ACC112 (cell line): ENCODE results near the gene NOL6.
A peak's percentile ranks its signal among the peaks of the same experiment; 100 is the strongest.
"Not testable (repeated sequence)": the region's sequence is repeated elsewhere in the genome, so short reads cannot be mapped to it uniquely, and the experiment has no call there.

ENCODE experiments used
- H2AFZ ChIP-seq: fragments of 200-600 bp; sonication (generic); one replicate; pipeline ENCODE4 v1.6.0; 2017; ENCODE audit warnings: antibody characterized with exemption, low read length; ENCODE audit not compliant: unreplicated experiment
- H3K27ac ChIP-seq: fragments of 200-600 bp; sonication (generic); 2 replicates; pipeline ENCODE4 v1.5.1; 2014; ENCODE audit warnings: low read depth, mild to moderate bottlenecking, antibody characterized with exemption, low read length, moderate library complexity
- H3K27me3 ChIP-seq: fragments of 200-600 bp; sonication (generic); 2 replicates; pipeline ENCODE4 v1.6.1; 2014; ENCODE audit warnings: mild to moderate bottlenecking, antibody characterized with exemption, low read length, moderate library complexity, mixed read lengths; ENCODE audit not compliant: insufficient read depth
- H3K36me3 ChIP-seq: fragments of 200-600 bp; sonication (generic); 2 replicates; pipeline ENCODE4 v1.6.1; 2016; ENCODE audit warnings: mild to moderate bottlenecking, antibody characterized with exemption, low read length, moderate library complexity, mixed read lengths; ENCODE audit not compliant: insufficient read depth
- H3K4me1 ChIP-seq: fragments of 200-600 bp; sonication (generic); one replicate; pipeline ENCODE4 v1.6.1; 2016; ENCODE audit warnings: low read length, mixed read lengths; ENCODE audit not compliant: insufficient read depth, unreplicated experiment, control insufficient read depth
- H3K4me3 ChIP-seq: fragments of 200-600 bp; sonication (generic); 2 replicates; pipeline ENCODE4 v1.5.1; 2014; ENCODE audit warnings: mild to moderate bottlenecking, low read depth, low read length
- H3K79me2 ChIP-seq: fragments of 200-600 bp; sonication (generic); one replicate; pipeline ENCODE4 v1.6.0; 2016; ENCODE audit warnings: low read length; ENCODE audit not compliant: control insufficient read depth, unreplicated experiment, insufficient read depth

NOL6 gene

GRCh38 chr9:33430942-33431341 lies 42.8 kb downstream of the NOL6 start:
- H3K36me3 ChIP-seq = no peaks in the 10 kb centered on the region
- H3K27me3 ChIP-seq = peaks cover 13% of the 10 kb centered on the region; the same call in 1 of the 2 replicates
- no peak overlapping the region for H2AFZ ChIP-seq
- no peak overlapping the region for H3K4me3 ChIP-seq
- H3K79me2 ChIP-seq = no peaks in the 10 kb centered on the region
- H3K27ac ChIP-seq = no peak overlapping the region
- peaks cover 10% of the 10 kb centered on the region for H3K4me1 ChIP-seq

GRCh38 chr9:33429256-33429985 lies 44.3 kb downstream of the NOL6 start:
- H3K27me3 ChIP-seq = no peaks in the 10 kb centered on the region
- no peak overlapping the region for H3K4me3 ChIP-seq
- H3K4me1 ChIP-seq = peaks cover 10% of the 10 kb centered on the region
- no peak overlapping the region for H2AFZ ChIP-seq
- H3K36me3 ChIP-seq = no peaks in the 10 kb centered on the region
- no peaks in the 10 kb centered on the region for H3K79me2 ChIP-seq
- H3K27ac ChIP-seq = peak overlapping the region; percentile 55

GRCh38 chr9:33426843-33427293 lies 46.9 kb downstream of the NOL6 start:
- H3K4me1 ChIP-seq = peaks cover 10% of the 10 kb centered on the region
- H3K79me2 ChIP-seq = no peaks in the 10 kb centered on the region
- H2AFZ ChIP-seq = no peak overlapping the region
- H3K27me3 ChIP-seq = no peaks in the 10 kb centered on the region
- no peak overlapping the region for H3K27ac ChIP-seq
- no peak overlapping the region for H3K4me3 ChIP-seq
- no peaks in the 10 kb centered on the region for H3K36me3 ChIP-seq

- Histone ChIP-seq H3K27ac (no peak overlapping the region), H3K79me2 (no peaks in the 10 kb centered on the region), H2AFZ (no peak overlapping the region), H3K27me3 (no peaks in the 10 kb centered on the region), H3K36me3 (no peaks in the 10 kb centered on the region), H3K4me1 (peaks cover 3% of the 10 kb centered on the region), H3K4me3 (no peak overlapping the region)
Measured at GRCh38 chr9:33425128-33425533, 48.6 kb downstream of the NOL6 start.

- H2AFZ ChIP-seq = not testable (repeated sequence)
Measured at GRCh38 chr9:33424492-33424891, 49.2 kb downstream of the NOL6 start.

GRCh38 chr9:33424043-33424442 lies 49.7 kb downstream of the NOL6 start:
- H2AFZ ChIP-seq, H3K27me3 ChIP-seq, H3K4me3 ChIP-seq, H3K4me1 ChIP-seq, H3K36me3 ChIP-seq, H3K27ac ChIP-seq, H3K79me2 ChIP-seq: not testable (repeated sequence)

More at GRCh38 chr9:33424492-33424891, 49.2 kb downstream of the NOL6 start:
- H3K4me1 ChIP-seq, H3K4me3 ChIP-seq, H3K27me3 ChIP-seq, H3K79me2 ChIP-seq, H3K36me3 ChIP-seq, H3K27ac ChIP-seq: not testable (repeated sequence)

GRCh38 chr9:33419708-33420303 lies 53.9 kb downstream of the NOL6 start:
- no peak overlapping the region for H3K27ac ChIP-seq
- H2AFZ ChIP-seq = no peak overlapping the region
- H3K27me3 ChIP-seq = peaks cover 8% of the 10 kb centered on the region; the same call in 1 of the 2 replicates
- no peaks in the 10 kb centered on the region for H3K79me2 ChIP-seq
- H3K4me1 ChIP-seq = no peaks in the 10 kb centered on the region
- H3K4me3 ChIP-seq = no peak overlapping the region
- H3K36me3 ChIP-seq = no peaks in the 10 kb centered on the region

GRCh38 chr9:33418090-33418489 lies 55.6 kb downstream of the NOL6 start:
- H3K36me3 ChIP-seq = no peaks in the 10 kb centered on the region
- no peak overlapping the region for H2AFZ ChIP-seq
- no peaks in the 10 kb centered on the region for H3K4me1 ChIP-seq
- no peaks in the 10 kb centered on the region for H3K79me2 ChIP-seq
- H3K27ac ChIP-seq = no peak overlapping the region
- no peak overlapping the region for H3K4me3 ChIP-seq
- peaks cover 8% of the 10 kb centered on the region; the same call in 1 of the 2 replicates for H3K27me3 ChIP-seq

GRCh38 chr9:33416996-33417395 lies 56.7 kb downstream of the NOL6 start:
- Histone ChIP-seq H3K27me3 (peaks cover 8% of the 10 kb centered on the region; the same call in 1 of the 2 replicates), H3K4me1 (no peaks in the 10 kb centered on the region), H2AFZ (no peak overlapping the region), H3K27ac (no peak overlapping the region), H3K79me2 (no peaks in the 10 kb centered on the region), H3K36me3 (no peaks in the 10 kb centered on the region), H3K4me3 (no peak overlapping the region)

- Histone ChIP-seq H3K79me2 (no peaks in the 10 kb centered on the region), H3K4me1 (no peaks in the 10 kb centered on the region), H2AFZ (no peak overlapping the region), H3K36me3 (no peaks in the 10 kb centered on the region), H3K27ac (no peak overlapping the region), H3K4me3 (no peak overlapping the region), H3K27me3 (peaks cover 8% of the 10 kb centered on the region; the same call in 1 of the 2 replicates)
Measured at GRCh38 chr9:33415501-33416038, 58.2 kb downstream of the NOL6 start.
